Lower leg skin (tissue), 3 donors: ENCODE results near the gene TBCEL.

Experiments
- CTCF ChIP-seq, 3 donors: fragments of 450-650 bp; IDR thresholded peaks; one replicate each; pipeline ENCODE4 v1.5.1; 2016; ENCODE audit warnings: antibody characterized with exemption in 3 of 3, mild to moderate bottlenecking in 3 of 3, moderate library complexity in 2 of 3
- POLR2A ChIP-seq, 2 donors: fragments of 450-650 bp; IDR thresholded peaks; one replicate each; pipeline ENCODE4 v1.6.1; 2016 to 2017; ENCODE audit warnings: antibody characterized with exemption in 2 of 2, mild to moderate bottlenecking in 1 of 2, moderate library complexity in 1 of 2

GRCh38 chr11:121033635-121034034 lies 9.7 kb downstream of the TBCEL start:
- TF ChIP-seq POLR2A (IDR thresholded peaks at IDR 0.05) (no peak), CTCF (IDR thresholded peaks at IDR 0.05) (no peak)
